ENCODE results near the gene TMED9. TPM values are rescaled to one million over a fixed set of nuclear protein-coding genes. Genes with fewer than 3 reads are reported as not detected.
"Not testable (repeated sequence)": the region's sequence is repeated elsewhere in the genome, so short reads cannot be mapped to it uniquely, and the experiment has no call there.

The TMED9 gene
- total and polyA plus RNA-seq, 11 donors: 46.2 to 321 (median 77.0) TPM

DNA sequence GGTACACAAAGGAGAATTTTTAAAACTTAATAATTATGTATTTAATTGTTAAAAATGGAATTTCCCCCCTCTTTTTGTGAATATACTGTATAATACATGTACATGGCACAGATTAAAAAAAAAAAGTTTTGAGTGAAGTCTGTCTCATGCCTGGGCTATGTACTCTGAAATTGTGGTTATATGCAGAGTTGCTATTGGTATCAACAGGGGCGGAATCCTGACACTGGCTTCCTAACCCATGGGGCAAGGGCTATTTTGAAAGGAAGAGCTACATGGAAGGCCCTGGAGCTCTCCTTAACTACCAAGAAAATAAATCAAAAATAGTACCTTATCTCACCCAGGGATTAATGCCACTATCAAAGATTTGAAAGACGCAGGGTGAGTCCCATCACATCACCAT lies 36.8 kb upstream of the TMED9 start:
- H3K27ac ChIP-seq: peak overlapping the region in 4 of 12 donors; percentile 52 to 85 (median 61)
- 62 to 78% (median 63%) methylated on average over 2 of the region's 2 CpGs for WGBS, 4 donors
- peaks cover 0 to 20% (median 11%) of the 10 kb centered on the region in 9 donors for H3K36me3 ChIP-seq
- ATAC-seq (peak in 1 of 4 donors; percentile 14), DNase-seq (no peak)
- no peaks in the 10 kb centered on the region for H3K9me3 ChIP-seq
- intact Hi-C loops (cut with DNase I): loop anchor here in 1 of 10 donors (5.0 kb wide), 1 partner anchor 37 kb away; the partner anchor contains the start of gene TMED9
- TF ChIP-seq, protein P1, sequence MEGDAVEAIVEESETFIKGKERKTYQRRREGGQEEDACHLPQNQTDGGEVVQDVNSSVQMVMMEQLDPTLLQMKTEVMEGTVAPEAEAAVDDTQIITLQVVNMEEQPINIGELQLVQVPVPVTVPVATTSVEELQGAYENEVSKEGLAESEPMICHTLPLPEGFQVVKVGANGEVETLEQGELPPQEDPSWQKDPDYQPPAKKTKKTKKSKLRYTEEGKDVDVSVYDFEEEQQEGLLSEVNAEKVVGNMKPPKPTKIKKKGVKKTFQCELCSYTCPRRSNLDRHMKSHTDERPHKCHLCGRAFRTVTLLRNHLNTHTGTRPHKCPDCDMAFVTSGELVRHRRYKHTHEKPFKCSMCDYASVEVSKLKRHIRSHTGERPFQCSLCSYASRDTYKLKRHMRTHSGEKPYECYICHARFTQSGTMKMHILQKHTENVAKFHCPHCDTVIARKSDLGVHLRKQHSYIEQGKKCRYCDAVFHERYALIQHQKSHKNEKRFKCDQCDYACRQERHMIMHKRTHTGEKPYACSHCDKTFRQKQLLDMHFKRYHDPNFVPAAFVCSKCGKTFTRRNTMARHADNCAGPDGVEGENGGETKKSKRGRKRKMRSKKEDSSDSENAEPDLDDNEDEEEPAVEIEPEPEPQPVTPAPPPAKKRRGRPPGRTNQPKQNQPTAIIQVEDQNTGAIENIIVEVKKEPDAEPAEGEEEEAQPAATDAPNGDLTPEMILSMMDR (IDR thresholded peaks at IDR 0.05): no peak
- no peak for TF ChIP-seq POLR2A (IDR thresholded peaks at IDR 0.05)
- H3K4me1 ChIP-seq: peaks cover 3 to 39% (median 25%) of the 10 kb centered on the region in 12 donors
- peak overlapping the region in 7 of 12 donors; percentile 74 to 99 (median 95) for H3K4me3 ChIP-seq
- no peaks in the 10 kb centered on the region for H3K27me3 ChIP-seq

DNA sequence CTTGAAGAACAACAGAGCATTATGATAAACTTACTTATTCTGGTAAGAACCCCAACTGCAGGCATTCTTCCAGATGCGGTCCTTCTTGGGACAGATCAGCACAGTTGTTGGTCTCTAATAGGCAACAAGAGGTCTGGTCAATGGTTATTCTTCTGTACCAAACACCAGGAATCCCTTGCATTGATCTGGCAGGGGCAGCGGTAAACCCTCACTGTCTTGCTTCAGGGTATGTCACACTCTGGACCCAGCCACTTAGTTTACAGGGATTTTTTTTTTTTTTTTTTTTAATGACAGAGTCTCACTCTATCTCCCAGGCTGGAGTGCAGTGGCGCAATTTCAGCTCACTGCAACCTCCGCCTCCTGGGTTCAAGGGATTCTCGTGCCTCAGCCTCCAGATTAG lies 36.3 kb upstream of the TMED9 start:
- H3K4me1 ChIP-seq: peaks cover 3 to 39% (median 22%) of the 10 kb centered on the region in 12 donors
- H3K36me3 ChIP-seq: peaks cover 0 to 17% (median 11%) of the 10 kb centered on the region in 9 donors
- H3K9me3 ChIP-seq: no peaks in the 10 kb centered on the region
- ATAC-seq: no peak
- intact Hi-C loops (cut with DNase I): loop anchor here in 1 of 10 donors (5.0 kb wide), 1 partner anchor 37 kb away; the partner anchor contains the start of gene TMED9
- H3K4me3 ChIP-seq: no peak overlapping the region
- 88 to 97% (median 94%) methylated on average over 5 of the region's 5 CpGs for WGBS, 4 donors
- H3K27me3 ChIP-seq: no peaks in the 10 kb centered on the region
- TF ChIP-seq, protein P1 (IDR thresholded peaks at IDR 0.05): no peak
- TF ChIP-seq POLR2A (IDR thresholded peaks at IDR 0.05): no peak
- peak overlapping the region in 2 of 12 donors; percentile 52 to 57 for H3K27ac ChIP-seq
- DNase-seq: no peak

DNA sequence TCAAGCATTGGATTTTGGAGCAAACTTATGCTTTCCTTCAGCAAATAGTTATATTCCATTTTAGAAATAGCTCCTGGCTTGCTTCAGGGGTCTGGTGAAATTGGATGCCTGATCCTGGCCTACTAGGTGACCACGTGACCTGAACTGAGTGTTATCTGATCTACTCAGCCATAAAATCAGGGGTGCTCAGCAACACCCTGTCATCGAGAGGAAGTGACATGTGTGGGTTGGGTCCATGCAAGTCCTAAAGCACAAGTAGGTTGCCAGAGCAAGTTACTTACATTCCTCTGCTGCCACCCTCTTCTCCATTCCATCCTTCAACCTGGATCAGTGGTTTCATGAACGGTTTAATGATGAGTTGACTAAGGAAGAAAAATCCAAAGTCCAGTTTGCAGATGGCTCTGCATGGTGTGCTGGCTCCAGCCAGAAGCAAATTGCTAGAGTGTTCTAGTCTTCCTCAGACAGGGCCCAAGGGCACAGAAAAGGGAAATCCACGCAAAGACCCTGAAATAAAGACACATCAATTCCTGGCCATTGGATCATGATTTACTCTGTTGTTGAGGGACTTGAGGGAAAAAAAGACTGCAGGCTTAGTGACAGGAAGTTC lies 34.9 kb upstream of the TMED9 start:
- DNase-seq (no peak), ATAC-seq (no peak)
- Histone ChIP-seq H3K36me3 (peaks cover 0 to 6% (median under 1%) of the 10 kb centered on the region in 9 donors), H3K27ac (no peak overlapping the region), H3K27me3 (no peaks in the 10 kb centered on the region), H3K4me1 (peaks cover 3 to 27% (median 20%) of the 10 kb centered on the region in 12 donors), H3K9me3 (no peaks in the 10 kb centered on the region), H3K4me3 (no peak overlapping the region)
- TF ChIP-seq POLR2A (IDR thresholded peaks at IDR 0.05): no peak
- TF ChIP-seq, protein P1 (IDR thresholded peaks at IDR 0.05): no peak
- intact Hi-C loops (cut with DNase I): loop anchor here in 1 of 10 donors (5.0 kb wide), 1 partner anchor 35 kb away; the partner anchor contains the start of gene TMED9
- WGBS, 4 donors: 49 to 69% (median 62%) methylated on average over 4 of the region's 4 CpGs

DNA sequence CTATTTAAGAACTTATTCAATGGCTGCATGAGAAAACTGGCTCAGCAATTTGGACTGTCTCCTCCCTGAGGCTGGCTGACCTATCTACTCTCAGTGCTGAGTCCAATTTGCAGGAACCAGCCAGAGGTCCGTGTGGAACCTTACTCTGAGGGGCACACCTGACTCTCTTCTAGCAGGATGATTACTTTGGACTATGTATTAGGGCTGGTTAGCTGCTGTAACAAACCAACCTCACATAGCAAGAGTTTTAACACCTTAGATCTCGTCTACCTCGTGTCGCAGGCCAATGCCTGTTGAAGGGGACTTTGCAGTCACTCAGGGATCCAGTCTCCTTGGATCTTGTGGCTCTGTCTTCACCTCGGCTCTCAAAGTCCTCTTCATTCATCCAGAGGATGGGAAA lies 34.2 kb upstream of the TMED9 start:
- no peaks in the 10 kb centered on the region for H3K9me3 ChIP-seq
- no peaks in the 10 kb centered on the region for H3K36me3 ChIP-seq
- H3K4me1 ChIP-seq: peaks cover 0 to 20% (median 14%) of the 10 kb centered on the region in 12 donors
- no peak for ATAC-seq
- H3K27ac ChIP-seq: no peak overlapping the region
- H3K4me3 ChIP-seq: no peak overlapping the region
- no peaks in the 10 kb centered on the region for H3K27me3 ChIP-seq
- TF ChIP-seq POLR2A (IDR thresholded peaks at IDR 0.05): no peak
- TF ChIP-seq, protein P1 (IDR thresholded peaks at IDR 0.05): no peak
- intact Hi-C loops (cut with DNase I): loop anchor here in 1 of 10 donors (5.0 kb wide), 1 partner anchor 35 kb away; the partner anchor contains the start of gene TMED9
- no peak for DNase-seq
- WGBS, 4 donors: 79 to 89% (median 84%) methylated on average over 5 of the region's 5 CpGs

DNA sequence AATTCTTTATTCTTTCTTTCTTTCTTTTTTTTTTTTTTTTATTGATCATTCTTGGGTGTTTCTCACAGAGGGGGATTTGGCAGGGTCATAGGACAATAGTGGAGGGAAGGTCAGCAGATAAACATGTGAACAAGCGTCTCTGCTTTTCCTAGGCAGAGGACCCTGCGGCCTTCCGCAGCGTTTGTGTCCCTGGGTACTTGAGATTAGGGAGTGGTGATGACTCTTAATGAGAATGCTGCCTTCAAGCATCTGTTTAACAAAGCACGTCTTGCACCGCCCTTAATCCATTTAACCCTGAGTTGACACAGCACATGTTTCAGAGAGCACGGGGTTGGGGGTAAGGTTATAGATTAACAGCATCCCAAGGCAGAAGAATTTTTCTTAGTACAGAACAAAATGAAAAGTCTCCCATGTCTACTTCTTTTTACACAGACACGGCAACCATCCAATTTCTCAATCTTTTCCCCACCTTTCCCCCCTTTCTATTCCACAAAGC lies 32.5 kb upstream of the TMED9 start:
- not testable (repeated sequence) for H3K27ac ChIP-seq, H3K9me3 ChIP-seq, H3K36me3 ChIP-seq, H3K4me3 ChIP-seq, ATAC-seq, H3K27me3 ChIP-seq, DNase-seq
- 50 to 60% (median 55%) methylated on average over 8 of the region's 8 CpGs for WGBS, 4 donors
- peaks cover 0 to 11% (median 6%) of the 10 kb centered on the region in 12 donors for H3K4me1 ChIP-seq
- intact Hi-C loops (cut with DNase I): loop anchor here in 1 of 10 donors (5.0 kb wide), 1 partner anchor 33 kb away; the partner anchor contains the start of gene TMED9

Data from heart left ventricle (tissue), 16 donors.